ENCODE results near the gene TMCC3. TPM values are rescaled to one million over a fixed set of nuclear protein-coding genes. Genes with fewer than 3 reads are reported as not detected.

Gene TMCC3
- total RNA-seq, 2 experiments from 2014 or later: 0.11 to 0.25 TPM

- ATAC-seq (no peak), DNase-seq (no peak)
- Mint-ChIP-seq H3K9me3 (no peaks in the 10 kb centered on the region), H3K4me3 (no peak overlapping the region), H3K27me3 (no peaks in the 10 kb centered on the region), H3K36me3 (ENCODE audit: low read depth) (no peaks in the 10 kb centered on the region), H3K4me1 (ENCODE audit: low read depth) (peaks cover 3% of the 10 kb centered on the region), H3K27ac (no peak overlapping the region)
- intact Hi-C loops (cut with micrococcal nuclease): no loop called here
- ChIA-PET POLR2A (no interaction called here), CTCF (no interaction called here)
- TF ChIP-seq CTCF (IDR thresholded peaks at IDR 0.05): no peak
Observed at GRCh38 chr12:94687891-94688290, 37.5 kb upstream of the TMCC3 start.

GRCh38 chr12:94686834-94687628 is 36.7 kb upstream of the TMCC3 start:
- intact Hi-C loops (cut with micrococcal nuclease): no loop called here
- H3K4me1 Mint-ChIP-seq (ENCODE audit: low read depth): peaks cover 3% of the 10 kb centered on the region

GRCh38 chr12:94684416-94685142 is 34.2 kb upstream of the TMCC3 start:
- intact Hi-C loops (cut with micrococcal nuclease): no loop called here
- H3K36me3 Mint-ChIP-seq (ENCODE audit: low read depth): no peaks in the 10 kb centered on the region

More at GRCh38 chr12:94686834-94687628, 36.7 kb upstream of the TMCC3 start:
- TF ChIP-seq CTCF (IDR thresholded peaks at IDR 0.05): no peak
- Mint-ChIP-seq H3K27me3 (no peaks in the 10 kb centered on the region), H3K9me3 (no peaks in the 10 kb centered on the region), H3K27ac (no peak overlapping the region), H3K36me3 (ENCODE audit: low read depth) (no peaks in the 10 kb centered on the region), H3K4me3 (no peak overlapping the region)
- ATAC-seq (no peak), DNase-seq (no peak)
- POLR2A ChIA-PET: no interaction called here
- CTCF ChIA-PET: no interaction called here

GRCh38 chr12:94679554-94680195 is 29.3 kb upstream of the TMCC3 start:
- intact Hi-C loops (cut with micrococcal nuclease): no loop called here
- H3K4me1 Mint-ChIP-seq (ENCODE audit: low read depth): peaks cover 13% of the 10 kb centered on the region
- H3K27ac Mint-ChIP-seq: no peak overlapping the region
- ChIA-PET POLR2A (no interaction called here), CTCF (no interaction called here)
- H3K27me3 Mint-ChIP-seq: peaks cover 1% of the 10 kb centered on the region
- no peak overlapping the region for H3K4me3 Mint-ChIP-seq
- DNase-seq (no peak), ATAC-seq (no peak)
- no peaks in the 10 kb centered on the region for H3K9me3 Mint-ChIP-seq
- no peak for TF ChIP-seq CTCF (IDR thresholded peaks at IDR 0.05)
- no peaks in the 10 kb centered on the region for H3K36me3 Mint-ChIP-seq (ENCODE audit: low read depth)

More at GRCh38 chr12:94684416-94685142, 34.2 kb upstream of the TMCC3 start:
- ATAC-seq (no peak), DNase-seq (no peak)
- Mint-ChIP-seq H3K27me3 (peaks cover 1% of the 10 kb centered on the region), H3K9me3 (no peaks in the 10 kb centered on the region), H3K4me3 (no peak overlapping the region), H3K27ac (no peak overlapping the region), H3K4me1 (ENCODE audit: low read depth) (no peaks in the 10 kb centered on the region)
- CTCF ChIA-PET: no interaction called here
- TF ChIP-seq CTCF (IDR thresholded peaks at IDR 0.05): no peak
- POLR2A ChIA-PET: no interaction called here

GRCh38 chr12:94678849-94679248 is 28.5 kb upstream of the TMCC3 start:
- peaks cover 1% of the 10 kb centered on the region for H3K27me3 Mint-ChIP-seq
- POLR2A ChIA-PET: no interaction called here
- no peak for TF ChIP-seq CTCF (IDR thresholded peaks at IDR 0.05)
- H3K4me3 Mint-ChIP-seq: no peak overlapping the region
- intact Hi-C loops (cut with micrococcal nuclease): no loop called here
- H3K36me3 Mint-ChIP-seq (ENCODE audit: low read depth): no peaks in the 10 kb centered on the region
- H3K27ac Mint-ChIP-seq: no peak overlapping the region
- ATAC-seq (no peak), DNase-seq (no peak)
- H3K4me1 Mint-ChIP-seq (ENCODE audit: low read depth): peaks cover 13% of the 10 kb centered on the region
- H3K9me3 Mint-ChIP-seq: no peaks in the 10 kb centered on the region
- CTCF ChIA-PET: no interaction called here
